Cortex of kidney (tissue), 1 donor: ENCODE measurements around the gene TSPOAP1.

Source experiments
- DNase-seq: peaks from one replicate; lab custom pipeline; 2025; lab: John Stamatoyannopoulos, UW

The TSPOAP1 gene

GRCh38 chr17:58316260-58316960 is 12.2 kb downstream of the TSPOAP1 start:
- DNase-seq: no peak

GRCh38 chr17:58315750-58316149 is 12.8 kb downstream of the TSPOAP1 start:
- no peak for DNase-seq

GRCh38 chr17:58315281-58315711 is 13.3 kb downstream of the TSPOAP1 start:
- no peak for DNase-seq

- DNase-seq: no peak
These were observed 13.9 kb downstream of the TSPOAP1 start for GRCh38 chr17:58314706-58315015.

- DNase-seq: no peak
These were observed 14.5 kb downstream of the TSPOAP1 start for GRCh38 chr17:58313815-58314705.

- DNase-seq: no peak
These were observed 15.8 kb downstream of the TSPOAP1 start for GRCh38 chr17:58312829-58313228.

GRCh38 chr17:58312021-58312630 is 16.5 kb downstream of the TSPOAP1 start:
- no peak for DNase-seq

- no peak for DNase-seq
These were observed 17.1 kb downstream of the TSPOAP1 start for GRCh38 chr17:58311429-58311894.

GRCh38 chr17:58310511-58311428 is 17.8 kb downstream of the TSPOAP1 start:
- no peak for DNase-seq

- DNase-seq: no peak
These were observed 18.7 kb downstream of the TSPOAP1 start for GRCh38 chr17:58309918-58310259.

- DNase-seq: no peak
These were observed 19.3 kb downstream of the TSPOAP1 start for GRCh38 chr17:58308985-58309917.

- DNase-seq: no peak
These were observed 20.2 kb downstream of the TSPOAP1 start for GRCh38 chr17:58308173-58308984.

- no peak for DNase-seq
These were observed 21.0 kb downstream of the TSPOAP1 start for GRCh38 chr17:58307468-58308172.

GRCh38 chr17:58306131-58306951 is 22.3 kb downstream of the TSPOAP1 start:
- DNase-seq: no peak

GRCh38 chr17:58305626-58306025 is 23.0 kb downstream of the TSPOAP1 start:
- DNase-seq: no peak

- no peak for DNase-seq
These were observed 23.7 kb downstream of the TSPOAP1 start for GRCh38 chr17:58304750-58305486.

GRCh38 chr17:58303971-58304749 is 24.4 kb downstream of the TSPOAP1 start:
- no peak for DNase-seq
